Measurements from ENCODE around the gene FTCDNL1. TPM values are rescaled to one million over a fixed set of nuclear protein-coding genes. Genes with fewer than 3 reads are reported as not detected.

The FTCDNL1 gene
- total and polyA plus RNA-seq, 4 donors = 2.1 to 5.3 (median 4.1) TPM

GRCh38 chr2:199738727-199739412 lies 112.1 kb downstream of the FTCDNL1 start:
- H3K9ac ChIP-seq (ENCODE audit: low read depth in 1 of 2, low read length in 2 of 2) = peak overlapping the region in 1 of 2 donors; percentile 3
- H3K27me3 ChIP-seq (ENCODE audit: control insufficient read depth in 4 of 4, insufficient read depth in 4 of 4, low read length in 3 of 4) = no peaks in the 10 kb centered on the region
- H3K4me1 ChIP-seq (ENCODE audit: control insufficient read depth in 4 of 4, insufficient read depth in 4 of 4, low read length in 3 of 4) = peaks cover 0 to 31% (median 19%) of the 10 kb centered on the region in 4 donors
- peak; percentile 95 for TF ChIP-seq FOXA2 (IDR thresholded peaks at IDR 0.05)
- no peak for TF ChIP-seq TAF1 (conservative IDR thresholded peaks at IDR 0.05)
- peak; percentile 81 for TF ChIP-seq YY1 (IDR thresholded peaks at IDR 0.05)
- peak; percentile 45 to 78 for TF ChIP-seq RXRA (IDR thresholded peaks at IDR 0.05)
- peak; percentile 82 to 91 for TF ChIP-seq HNF4A (conservative IDR thresholded peaks at IDR 0.05)
- peak; percentile 38 to 91 for TF ChIP-seq JUND (IDR thresholded peaks at IDR 0.05)
- peak; percentile 28 for TF ChIP-seq HNF4G (IDR thresholded peaks at IDR 0.05)
- peak; percentile 69 for TF ChIP-seq MAX (IDR thresholded peaks at IDR 0.05)
- TF ChIP-seq CTCF (IDR thresholded peaks at IDR 0.05; ENCODE audit: low read depth, low read length, missing input control) = no peak
- TF ChIP-seq ATF3 (IDR thresholded peaks at IDR 0.05) = no peak
- TF ChIP-seq SP1 (IDR thresholded peaks at IDR 0.05) = peak; percentile 80
- TF ChIP-seq FOXA1 (IDR thresholded peaks at IDR 0.05) = peak; percentile 86
- peak; percentile 37 to 42 for TF ChIP-seq RAD21 (IDR thresholded peaks at IDR 0.05)
- no peak for TF ChIP-seq EGR1 (IDR thresholded peaks at IDR 0.05; ENCODE audit: low read depth in 2 of 2)
- TF ChIP-seq NR2F2 (IDR thresholded peaks at IDR 0.05) = no peak
- peak; percentile 75 for TF ChIP-seq REST (IDR thresholded peaks at IDR 0.05)
- peak; percentile 70 for TF ChIP-seq ZBTB33 (IDR thresholded peaks at IDR 0.05)
- TF ChIP-seq GABPA (IDR thresholded peaks at IDR 0.05 in 1 of 2, conservative IDR thresholded peaks at IDR 0.05 in 1 of 2) = peak in 1 of 2 donors; percentile 49
- H3K36me3 ChIP-seq (ENCODE audit: control insufficient read depth in 4 of 4, insufficient read depth in 3 of 4, low read depth in 1 of 4, low read length in 3 of 4) = no peaks in the 10 kb centered on the region
- H3K9me3 ChIP-seq (ENCODE audit: control insufficient read depth in 4 of 4, low read length in 3 of 4) = no peaks in the 10 kb centered on the region
- DNase-seq (ENCODE audit: low spot score) = no peak
- no peak overlapping the region for H3K4me3 ChIP-seq (ENCODE audit: low read depth in 1 of 3, low read length in 3 of 3)
- peak overlapping the region; percentile 59 to 88 for H3K27ac ChIP-seq (ENCODE audit: low read depth in 1 of 2, low read length in 2 of 2)
- WGBS = 37% methylated on average over 7 of the region's 7 CpGs

Measured in liver (tissue), 9 donors.